NCI-H2227 (cell line): Measurements from ENCODE around the gene MYL11.
"Not testable (repeated sequence)": the region's sequence is repeated elsewhere in the genome, so short reads cannot be mapped to it uniquely, and the experiment has no call there.

Source experiments
- DNase-seq: peaks from one replicate; lab custom pipeline; 2025; ENCODE audit not compliant: unreplicated experiment; lab: John Stamatoyannopoulos, UW

Gene MYL11

DNA sequence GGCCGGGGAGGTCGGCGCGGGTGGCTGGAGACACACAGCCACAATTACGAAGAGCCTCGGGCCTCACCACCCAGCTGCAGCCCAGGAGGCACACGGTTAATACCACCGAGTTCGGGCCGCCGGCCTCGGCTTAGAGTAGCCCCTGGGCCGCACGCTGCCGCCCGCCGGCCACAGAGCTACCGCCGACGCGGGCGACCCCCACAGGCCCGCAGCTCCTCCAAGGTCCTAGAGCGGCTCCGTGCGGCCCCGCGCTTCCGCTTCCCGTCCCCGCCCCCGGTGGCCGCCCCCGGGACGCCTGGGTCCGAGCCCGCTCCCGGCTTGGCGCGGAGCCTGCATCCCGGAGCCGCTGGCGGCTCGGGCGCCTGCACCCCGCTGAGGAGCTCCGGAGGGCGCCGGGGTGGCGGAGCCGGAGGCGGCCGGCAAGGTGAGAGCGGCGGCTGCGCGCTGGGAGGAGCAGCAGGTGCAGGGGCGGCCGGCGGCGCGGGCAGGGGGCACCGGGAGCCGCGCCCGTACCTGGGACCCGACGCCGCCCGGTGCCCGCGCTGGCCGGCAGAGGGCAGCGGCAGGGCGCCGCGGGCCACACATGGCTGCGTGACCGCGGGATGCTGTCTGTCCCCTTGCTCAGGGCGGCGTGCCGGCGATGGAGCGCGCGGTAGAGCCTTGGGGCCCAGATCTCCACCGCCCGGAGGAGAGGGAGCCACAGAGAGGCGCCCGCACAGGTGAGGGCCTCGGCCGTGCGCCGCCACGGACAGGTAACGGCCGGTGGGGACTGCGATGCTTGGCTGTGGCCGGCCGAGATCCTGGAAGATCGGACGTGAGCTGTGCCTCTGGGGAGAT, 20.8 kb downstream of the MYL11 start, which contains the start of gene ZNF48:
ZNF48 (plus strand) TSS at position 266 of the 837 bp plus-strand sequence; CDS start at position 641, 375 bp downstream.
- DNase-seq, result peak; percentile 97

DNA sequence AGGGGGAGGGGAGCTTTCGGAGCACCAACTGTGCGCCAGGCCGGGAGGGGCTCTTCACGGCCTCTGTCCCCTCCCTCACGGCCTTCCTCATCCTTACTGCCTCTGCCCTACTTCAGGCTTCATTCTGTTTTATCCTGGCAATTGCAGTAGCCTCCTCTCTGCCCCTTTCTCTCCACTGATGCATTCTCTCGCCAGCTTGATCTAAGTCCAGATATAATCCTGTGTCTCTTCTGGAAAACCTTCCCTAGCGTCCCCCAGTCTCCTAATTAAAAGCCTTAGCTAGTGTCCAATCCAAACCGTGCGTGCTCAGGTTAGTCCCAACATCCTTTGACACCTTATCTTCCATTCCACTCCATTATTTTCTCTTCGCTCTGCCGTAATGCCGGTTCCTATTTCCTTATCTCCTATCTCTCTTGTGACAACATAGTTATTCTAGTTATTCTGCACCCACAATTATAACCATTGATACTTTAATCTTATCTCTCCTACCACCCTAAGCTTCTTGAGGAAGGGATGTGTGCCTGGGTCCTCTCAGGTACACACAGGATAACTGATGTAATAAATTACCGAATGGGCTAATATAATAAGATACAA, 21.5 kb downstream of the MYL11 start:
- peak; percentile 57 for DNase-seq

DNA sequence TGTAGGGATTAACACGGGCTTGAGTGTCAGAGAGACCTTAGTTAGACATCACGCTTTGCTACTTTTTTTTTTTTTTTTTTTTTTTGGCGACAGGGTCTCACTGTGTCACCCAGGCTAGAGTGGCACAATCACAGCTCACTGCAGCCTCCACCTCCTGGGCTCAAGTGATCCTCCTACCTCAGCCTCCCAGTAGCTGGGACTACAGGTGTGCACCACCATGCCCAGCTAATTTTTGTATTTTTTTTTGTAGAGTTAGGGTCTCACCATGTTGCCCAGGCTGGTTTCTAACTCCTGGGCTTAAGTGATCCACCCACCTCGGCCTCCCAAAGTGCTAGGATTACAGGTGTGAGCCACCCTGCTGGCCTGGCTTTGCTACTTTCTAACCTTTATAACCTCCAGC, 22.0 kb downstream of the MYL11 start:
- not testable (repeated sequence) for DNase-seq

DNA sequence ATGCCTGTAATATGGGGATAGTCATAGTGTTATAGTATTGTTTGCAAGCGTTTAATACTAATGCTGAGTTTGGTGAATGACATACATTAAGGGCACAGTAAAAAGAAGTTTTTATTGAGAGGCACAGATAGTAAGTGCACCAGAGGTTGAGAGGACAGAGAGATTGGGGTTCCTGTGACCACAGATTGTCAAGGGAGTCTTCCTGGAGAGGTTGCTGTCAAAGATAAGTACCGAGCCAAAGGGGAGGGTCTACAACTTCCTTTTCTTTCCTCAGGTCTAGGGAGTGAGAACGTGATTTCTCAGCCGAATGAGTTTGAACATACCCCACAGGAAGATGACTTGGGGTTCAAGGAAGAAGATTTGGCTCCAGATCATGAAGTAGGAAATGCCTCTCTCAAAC, 22.5 kb downstream of the MYL11 start:
- no peak for DNase-seq

DNA sequence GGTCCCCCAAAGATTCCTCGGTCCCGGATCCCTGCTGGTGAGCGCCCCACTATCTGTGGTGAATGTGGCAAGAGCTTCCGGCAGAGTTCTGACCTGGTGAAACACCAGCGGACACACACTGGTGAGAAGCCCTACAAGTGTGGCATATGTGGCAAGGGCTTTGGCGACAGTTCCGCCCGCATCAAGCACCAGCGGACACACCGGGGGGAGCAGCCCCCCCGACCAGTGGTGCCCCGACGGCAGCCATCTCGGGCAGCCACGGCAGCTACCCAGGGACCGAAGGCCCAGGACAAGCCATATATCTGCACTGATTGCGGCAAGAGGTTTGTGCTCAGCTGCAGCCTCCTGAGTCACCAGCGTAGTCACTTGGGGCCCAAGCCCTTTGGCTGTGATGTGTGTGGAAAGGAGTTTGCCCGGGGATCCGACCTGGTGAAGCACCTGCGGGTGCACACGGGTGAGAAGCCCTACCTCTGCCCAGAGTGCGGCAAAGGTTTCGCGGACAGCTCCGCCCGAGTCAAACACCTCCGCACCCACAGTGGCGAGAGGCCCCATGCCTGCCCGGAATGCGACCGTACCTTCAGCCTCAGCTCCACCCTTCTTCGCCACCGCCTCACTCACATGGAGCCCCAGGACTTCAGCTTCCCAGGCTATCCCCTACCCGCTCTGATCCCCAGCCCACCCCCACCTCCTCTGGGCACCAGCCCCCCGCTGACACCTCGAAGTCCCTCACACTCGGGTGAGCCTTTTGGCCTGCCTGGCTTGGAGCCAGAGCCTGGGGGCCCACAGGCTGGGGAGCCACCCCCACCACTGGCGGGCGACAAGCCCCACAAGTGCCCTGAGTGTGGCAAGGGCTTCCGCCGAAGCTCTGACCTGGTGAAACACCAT, 23.4 kb downstream of the MYL11 start:
- DNase-seq, result no peak

DNA sequence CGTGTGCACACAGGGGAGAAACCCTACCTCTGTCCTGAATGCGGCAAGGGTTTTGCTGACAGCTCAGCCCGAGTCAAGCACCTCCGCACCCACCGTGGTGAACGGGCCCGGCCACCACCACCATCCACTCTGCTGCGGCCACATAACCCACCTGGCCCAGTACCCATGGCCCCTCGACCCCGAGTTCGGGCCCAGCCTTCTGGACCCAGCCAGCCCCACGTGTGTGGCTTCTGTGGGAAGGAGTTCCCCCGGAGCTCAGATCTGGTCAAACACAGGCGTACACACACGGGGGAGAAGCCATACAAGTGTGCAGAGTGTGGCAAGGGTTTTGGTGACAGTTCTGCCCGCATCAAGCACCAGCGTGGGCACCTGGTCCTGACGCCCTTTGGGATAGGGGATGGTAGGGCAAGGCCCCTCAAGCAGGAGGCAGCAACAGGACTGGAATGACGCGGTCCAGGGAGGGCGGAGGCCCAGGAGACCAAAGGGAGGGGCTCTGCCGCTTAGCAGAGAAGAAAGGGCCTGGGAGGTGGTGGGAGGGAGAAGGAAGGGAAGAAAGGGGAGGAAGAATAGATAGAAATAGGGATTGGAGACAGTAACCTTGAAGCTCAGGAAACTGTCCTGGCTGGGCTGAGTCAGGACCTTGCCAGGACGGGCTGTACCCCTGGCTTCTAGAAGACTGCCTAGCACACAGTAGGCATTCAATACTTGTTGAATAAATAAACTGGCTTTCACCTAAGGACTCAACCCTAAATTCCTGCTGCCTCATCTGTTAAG, 24.2 kb downstream of the MYL11 start:
- DNase-seq, result peak; percentile 37

DNA sequence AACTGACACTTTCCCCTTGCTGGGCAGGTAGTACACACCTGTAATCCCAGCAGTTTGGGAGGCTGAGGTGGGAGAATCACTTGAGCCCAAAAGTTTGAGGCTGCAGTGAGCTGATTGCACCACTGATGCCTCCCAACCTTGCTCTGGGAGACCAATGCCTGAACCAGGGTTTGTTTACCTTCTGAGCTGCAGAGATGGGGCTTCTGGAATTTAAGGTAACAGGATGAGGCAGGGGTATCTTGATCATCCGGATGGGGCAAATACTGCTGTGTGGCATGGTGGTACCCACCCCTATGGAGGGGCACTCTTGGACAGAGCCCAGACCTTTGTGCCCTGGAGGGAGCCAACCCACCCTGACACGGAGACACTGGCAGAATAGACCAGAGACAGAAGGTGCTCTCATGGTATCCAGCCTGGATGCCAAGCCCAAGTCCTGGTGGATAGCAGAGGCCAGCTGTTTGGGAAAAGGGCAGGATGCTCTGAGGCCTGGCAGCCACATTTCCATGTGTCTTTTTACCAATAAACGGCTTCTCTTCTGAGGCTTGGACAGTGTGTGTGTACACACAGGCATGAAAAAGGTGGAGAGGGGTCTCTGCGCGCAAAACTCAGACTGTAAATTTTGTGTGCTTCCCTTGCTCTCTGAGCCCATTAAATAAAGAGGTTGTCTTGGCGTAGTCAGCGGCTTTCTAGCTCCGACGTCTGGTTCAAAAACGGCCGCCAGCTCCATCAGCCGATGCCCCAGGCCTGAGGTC, 25.0 kb downstream of the MYL11 start:
- no peak for DNase-seq

DNA sequence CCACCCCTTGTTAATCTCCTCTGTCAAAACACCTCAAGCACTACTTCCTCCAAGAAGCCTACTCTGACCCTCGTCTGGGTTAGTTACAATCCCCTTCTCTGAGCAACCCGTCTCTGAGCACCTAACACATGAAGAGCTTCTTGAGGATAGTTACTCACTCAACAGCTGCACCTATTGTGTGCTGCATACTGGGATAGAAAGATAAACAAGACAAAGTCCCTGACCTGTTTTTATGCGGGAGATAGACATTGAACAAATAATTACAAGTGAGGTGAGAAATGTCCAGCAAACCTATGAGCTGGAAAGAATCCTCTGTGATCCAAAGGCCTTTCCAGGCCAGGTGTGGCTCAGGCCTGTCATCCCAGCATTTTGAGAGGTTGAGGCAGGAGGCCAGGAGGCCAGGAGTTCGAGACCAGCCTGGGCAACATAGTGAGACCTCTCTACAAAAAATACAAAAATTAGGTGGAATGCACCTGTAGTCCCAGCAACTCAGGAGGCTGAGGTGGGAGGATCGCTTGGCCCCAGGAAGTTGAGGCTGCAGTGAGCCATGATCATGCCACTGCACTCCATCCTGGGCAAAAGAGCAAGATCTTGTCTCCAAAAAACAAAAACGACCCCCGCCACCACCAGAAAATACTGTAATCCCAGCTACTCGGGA, 27.3 kb downstream of the MYL11 start:
- DNase-seq, result no peak

DNA sequence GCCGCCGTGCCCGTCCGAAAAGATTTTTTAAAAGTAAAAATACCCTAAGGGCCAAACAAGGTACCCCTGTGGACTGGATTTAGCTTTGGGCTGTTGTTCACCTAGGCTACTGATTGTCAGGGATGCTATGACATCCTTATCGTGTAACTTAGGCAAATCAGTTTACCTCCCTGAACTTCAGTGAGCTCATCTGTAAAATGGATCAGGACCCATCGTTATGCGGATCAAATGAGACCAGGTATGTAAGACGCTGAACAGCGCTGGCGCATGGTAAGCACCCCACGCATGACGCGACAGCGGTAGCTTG, 32.1 kb downstream of the MYL11 start:
- DNase-seq, result no peak

DNA sequence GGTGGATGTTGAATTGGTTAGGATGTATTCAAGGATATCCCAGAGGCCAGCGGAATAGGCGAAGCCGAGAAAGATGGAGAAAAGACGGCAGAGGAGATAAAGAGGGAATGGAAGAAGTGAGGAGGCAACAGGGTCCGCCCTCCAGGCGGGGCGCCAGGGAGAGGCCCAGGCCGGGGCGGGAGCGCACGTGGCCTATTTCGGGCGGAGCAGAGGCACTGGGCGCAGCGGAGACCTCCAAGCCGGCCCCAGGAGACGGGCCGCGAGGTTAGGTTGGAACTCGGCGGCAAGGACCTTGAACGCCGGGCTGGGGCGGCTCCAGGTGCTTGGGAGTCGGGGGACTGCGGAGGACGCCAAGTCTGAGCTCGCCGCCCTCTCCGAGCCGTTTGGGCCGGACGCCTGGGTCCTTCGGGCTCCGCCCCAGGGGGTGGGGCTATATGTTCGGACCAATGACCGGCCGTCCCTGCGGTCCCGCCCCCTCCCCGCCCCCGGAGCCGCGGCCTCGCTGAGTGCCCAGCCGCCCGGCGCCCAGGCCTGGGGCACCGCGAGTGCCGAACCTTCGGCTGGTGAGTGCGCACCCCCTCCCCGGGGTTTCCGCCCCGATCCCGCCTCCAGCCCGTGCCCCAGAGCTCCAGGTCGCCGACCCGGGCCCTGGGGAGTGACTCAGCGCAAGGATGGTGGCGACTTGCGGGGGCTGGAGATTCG, 32.7 kb downstream of the MYL11 start, which contains the start of gene ZNF771:
ZNF771 (plus strand) TSS at position 505 of the 702 bp plus-strand sequence. CDS start 448 bp downstream, outside the sequence.
- DNase-seq, result peak; percentile 95

DNA sequence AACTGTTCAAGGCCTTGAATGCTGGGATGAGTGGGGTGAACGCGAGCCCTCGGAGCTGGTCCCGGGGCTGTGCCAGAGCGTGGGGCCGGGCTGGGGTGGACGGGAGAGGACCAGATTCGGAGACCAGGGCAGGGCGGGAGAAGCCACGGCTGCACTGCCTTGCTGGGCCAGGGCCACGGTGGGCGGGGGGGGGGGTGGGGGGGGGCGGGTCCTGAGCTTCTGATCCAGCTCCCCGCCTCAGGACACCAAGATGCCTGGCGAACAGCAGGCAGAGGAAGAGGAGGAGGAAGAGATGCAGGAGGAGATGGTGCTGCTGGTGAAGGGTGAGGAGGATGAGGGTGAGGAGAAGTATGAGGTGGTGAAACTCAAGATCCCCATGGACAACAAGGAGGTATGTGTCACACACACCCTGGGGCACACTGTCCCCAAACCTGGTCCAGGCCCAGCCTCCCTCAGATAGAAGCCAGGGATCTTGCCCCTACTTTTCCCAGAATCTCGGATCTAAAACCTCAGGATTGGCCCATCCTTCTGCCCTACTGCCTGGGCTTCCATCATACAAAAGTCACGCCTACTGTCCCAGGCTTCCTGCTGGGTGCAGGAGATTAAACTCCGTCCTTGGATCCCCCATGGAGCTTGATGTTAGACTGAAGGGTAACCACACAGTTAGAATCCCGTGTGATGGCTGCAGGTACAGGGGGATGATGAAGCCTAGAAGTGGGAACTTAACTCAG, 33.4 kb downstream of the MYL11 start:
- peak; percentile 34 for DNase-seq

DNA sequence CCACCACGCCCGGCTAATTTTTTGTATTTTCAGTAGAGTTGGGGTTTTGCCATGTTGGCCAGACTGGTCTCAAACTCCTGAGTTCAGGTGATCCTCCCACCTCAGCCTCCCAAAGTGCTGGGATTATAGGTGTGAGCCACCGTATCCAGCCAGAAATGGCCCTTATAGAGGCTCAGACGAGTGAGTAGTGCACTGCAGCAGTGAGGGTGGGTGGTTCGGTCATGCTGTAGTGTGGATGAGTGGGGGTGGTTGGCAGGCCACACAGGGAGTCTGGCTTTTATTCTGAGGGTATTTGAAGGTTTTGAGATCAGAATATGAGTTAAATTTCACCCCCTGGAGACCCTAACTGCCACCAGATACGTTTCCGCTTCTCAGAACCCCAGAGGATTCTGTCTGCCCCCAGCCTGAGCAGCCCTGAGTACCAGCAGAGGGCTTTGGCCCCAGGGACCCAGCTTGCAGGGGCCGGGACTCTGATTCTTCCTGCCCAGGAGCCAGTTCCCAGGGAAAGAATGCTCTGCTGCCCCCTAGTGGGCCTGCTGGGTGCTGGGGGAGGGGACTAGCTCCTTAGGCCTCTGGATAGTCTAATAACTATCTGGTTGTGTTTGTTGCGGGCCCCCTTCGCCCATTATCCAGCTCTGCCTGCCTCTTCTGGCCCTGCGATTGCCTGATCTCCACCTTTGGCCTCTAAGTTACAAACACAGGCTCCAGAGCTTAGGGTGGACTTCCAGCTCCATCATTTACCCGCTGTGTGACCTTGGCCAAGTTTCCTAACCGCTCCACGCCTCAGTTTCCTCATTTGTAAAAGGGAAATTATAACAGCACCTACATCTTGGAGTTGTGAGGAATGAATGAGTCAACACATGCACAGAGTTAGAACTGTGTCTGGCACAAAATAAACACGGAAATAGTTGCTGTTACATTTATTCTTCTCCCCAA, 34.8 kb downstream of the MYL11 start:
- DNase-seq, result peak; percentile 93

DNA sequence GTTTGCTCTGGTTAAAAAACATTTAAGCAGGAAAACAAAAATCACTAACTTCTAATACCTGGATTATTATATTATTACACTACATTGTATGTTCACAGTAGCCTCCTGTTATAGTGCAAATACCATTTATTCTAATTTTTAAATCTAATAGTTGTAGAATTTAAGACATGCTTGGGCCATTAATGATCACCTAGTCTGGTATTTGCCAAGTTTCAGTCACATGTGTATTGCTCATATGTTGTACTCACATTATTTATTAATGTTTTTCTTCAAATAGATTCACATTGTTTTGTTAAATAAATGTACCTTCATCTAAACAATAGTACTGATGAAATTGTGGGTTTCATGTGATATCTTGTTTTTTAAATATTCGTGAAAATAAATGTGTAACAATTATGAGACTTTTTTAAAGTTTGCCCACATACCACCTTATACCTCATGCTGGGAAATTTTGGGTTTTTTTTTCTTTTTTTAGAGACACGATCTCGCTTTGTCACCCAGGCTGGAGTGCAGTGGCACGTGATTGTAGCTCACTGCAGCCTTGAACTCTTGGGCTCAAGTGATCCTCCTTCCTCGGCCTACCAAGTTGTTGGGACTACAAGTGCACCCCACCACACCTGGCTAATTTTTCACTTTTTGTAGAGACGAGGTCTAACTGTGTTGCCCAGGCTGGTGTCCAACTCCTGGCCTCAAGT, 38.7 kb downstream of the MYL11 start:
- DNase-seq, result no peak

DNA sequence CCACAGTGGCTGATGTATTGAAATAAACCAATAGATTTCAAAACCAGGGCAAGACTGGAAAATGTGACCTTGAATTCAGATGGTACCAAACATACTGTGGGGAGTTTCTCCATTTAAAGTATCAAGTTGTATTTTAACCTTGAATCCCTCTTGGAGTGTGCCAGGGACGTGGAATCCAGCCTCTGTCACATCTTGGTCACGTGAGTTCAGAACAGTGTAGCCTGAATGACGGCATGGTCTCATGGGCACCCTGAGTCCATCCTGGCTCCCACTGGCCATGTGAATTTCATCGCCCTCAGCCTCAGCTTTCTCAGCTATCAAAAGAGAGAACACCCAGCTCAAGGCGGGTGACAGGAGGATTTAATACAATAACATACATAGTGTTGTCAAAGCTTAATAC, 39.6 kb downstream of the MYL11 start:
- no peak for DNase-seq

DNA sequence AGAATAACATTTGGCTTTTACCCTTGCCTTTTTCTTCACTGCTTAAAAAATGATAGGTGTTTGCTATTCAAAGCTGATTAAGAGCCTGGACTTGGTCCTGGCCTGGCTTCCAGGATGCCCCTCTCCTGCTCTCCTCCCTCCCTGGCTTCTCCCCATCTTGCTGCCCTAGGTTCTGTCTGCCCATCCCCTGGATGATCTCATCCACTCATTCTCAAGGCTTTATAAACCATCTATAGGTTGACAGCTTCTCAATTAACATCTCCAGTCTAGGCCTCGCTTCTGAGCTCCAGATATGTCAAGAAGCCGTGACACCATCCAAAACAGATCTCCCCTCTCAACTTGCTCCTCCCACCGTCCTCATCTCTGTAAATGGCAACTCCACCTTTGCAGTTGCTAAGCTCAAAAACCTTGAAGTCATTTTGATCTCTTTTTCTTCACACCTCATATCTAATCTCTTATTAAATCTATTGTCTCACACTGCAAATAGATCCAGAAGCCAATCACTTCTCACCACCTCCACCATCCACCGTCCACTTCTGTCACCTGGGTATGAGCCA, 41.5 kb downstream of the MYL11 start:
- DNase-seq, result no peak
